Kasumi-1 (cell line): ENCODE measurements around the gene PITPNC1.
A peak's percentile ranks its signal among the peaks of the same experiment; 100 is the strongest.
"Not testable (repeated sequence)": the region's sequence is repeated elsewhere in the genome, so short reads cannot be mapped to it uniquely, and the experiment has no call there.

ENCODE experiments used
- DNase-seq, 2 experiments: peaks; one replicate each; lab custom pipeline; 2025; lab: John Stamatoyannopoulos, UW

PITPNC1 gene

DNA sequence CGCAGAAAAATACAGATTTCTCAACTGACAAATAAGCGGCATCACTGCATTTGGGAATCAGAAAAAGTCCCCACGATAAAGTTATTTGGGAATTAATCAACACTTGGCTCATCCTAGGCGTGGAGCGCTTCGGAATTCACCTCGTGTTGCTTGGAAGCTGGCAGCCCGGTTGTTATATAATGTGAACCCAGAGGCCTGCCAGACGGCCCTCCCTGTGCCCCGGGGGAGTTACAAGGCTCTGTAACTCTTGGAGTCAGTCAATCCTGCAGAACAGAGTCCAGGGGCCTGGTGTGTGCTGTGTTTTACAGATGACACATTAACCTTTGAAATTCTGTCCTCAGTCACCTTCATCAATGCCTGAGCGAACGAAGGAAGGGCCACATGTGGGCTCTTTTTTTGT, 111.1 kb downstream of the PITPNC1 start:
- DNase-seq, result no peak

DNA sequence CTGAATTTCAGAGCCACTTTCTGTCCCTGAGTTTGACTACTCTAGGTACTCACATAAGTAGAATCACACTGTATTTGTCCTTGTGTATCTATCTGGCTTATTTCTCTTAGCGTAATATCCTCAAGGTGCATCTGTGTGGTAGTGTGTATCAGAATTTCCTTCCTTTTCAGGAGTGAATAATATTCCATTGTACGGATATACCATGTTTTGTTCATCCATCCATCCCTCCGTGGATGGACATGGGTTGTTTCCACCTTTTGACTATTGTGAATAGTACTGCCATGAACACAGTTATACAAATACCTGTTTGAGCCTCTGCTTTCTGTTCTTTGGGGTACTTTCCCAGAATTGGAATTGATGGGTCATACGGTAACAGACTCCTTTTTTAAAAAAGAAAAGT, 111.7 kb downstream of the PITPNC1 start:
- no peak for DNase-seq

DNA sequence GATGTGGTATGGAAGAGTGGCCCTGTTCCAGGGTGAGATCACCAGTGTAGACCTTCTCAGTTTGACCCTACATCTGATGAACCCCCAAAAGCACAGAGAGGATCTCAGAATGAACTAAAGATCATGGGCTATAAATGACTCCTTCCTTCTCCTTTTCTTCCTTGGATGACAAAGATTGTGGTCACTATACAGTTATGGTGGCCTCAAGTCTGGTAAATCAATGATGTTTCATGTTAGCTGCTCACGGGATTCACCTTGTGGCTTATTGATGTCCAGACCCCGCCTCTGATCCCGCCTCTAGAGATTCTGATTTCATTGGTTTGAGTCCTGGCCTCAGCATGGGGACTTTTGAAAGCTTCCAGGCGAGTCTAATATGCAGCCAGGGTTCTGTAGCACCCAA, 112.2 kb downstream of the PITPNC1 start:
- DNase-seq, result no peak

DNA sequence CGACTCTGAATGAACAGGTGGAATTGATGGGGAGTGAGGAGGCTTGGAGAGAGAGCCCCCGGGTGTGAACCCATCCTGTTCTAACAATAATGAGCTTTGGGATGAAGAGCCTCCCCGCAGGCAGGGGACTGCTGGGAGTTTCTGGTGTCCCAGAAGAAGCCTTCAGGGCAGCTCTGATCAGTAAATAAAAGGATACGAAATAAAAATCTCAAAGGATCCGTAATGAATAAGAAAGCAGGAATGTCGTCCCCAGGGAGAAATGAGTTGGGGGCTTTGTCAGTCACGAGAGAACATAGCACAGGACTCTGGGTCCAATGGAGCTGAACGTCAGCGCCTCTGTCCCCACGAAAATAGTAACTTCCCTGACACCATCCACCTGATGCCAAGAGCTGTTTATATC, 113.4 kb downstream of the PITPNC1 start:
- no peak for DNase-seq

DNA sequence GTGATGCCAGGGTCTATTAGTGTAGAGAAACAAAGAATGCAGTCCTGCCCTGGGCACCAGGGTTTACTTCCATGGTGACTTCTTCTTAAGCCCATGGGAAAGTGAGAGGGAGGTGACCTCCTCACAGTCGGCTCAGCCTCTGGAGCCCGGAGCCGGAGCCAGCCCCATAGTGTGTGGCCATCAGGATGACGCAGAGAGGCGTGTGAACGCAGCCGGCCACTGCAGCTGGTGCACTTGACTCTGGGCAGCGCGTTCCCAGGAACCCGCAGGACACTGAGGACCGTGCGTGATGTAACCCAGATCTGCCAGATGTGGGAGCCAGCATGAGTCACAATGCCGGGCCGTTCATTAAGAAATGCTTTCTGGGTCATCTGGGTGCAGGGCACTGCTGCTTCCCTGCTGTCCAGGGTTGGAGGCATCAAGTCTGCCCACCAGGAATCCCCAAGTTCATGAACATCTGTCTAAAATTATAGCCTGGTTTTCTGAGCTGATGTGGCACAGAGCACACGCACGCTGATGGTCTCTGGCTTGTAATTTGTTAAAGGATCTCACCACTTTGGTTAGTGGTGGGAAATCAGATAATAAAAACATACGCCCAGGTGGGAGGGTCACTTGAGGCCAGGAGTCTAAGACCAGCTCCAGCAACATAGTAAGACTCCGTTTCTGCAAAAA, 114.1 kb downstream of the PITPNC1 start:
- no peak for DNase-seq

DNA sequence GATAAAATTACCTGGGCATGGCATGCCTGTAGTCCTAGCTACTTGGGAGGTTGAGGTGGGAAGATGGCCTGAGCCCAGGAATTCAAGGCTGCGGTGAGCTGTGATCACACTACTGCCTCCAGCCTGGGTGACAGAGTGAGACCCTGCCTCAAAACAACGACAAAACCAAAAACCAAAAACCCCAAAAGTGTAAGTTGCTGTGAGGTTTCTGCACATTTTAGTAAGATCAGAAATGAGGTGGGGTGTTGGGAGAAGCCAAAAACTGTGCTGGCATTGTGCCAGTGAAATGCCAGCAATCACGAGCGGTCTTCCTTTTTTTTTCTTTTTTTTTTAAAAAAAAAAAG, 114.6 kb downstream of the PITPNC1 start:
- no peak for DNase-seq

DNA sequence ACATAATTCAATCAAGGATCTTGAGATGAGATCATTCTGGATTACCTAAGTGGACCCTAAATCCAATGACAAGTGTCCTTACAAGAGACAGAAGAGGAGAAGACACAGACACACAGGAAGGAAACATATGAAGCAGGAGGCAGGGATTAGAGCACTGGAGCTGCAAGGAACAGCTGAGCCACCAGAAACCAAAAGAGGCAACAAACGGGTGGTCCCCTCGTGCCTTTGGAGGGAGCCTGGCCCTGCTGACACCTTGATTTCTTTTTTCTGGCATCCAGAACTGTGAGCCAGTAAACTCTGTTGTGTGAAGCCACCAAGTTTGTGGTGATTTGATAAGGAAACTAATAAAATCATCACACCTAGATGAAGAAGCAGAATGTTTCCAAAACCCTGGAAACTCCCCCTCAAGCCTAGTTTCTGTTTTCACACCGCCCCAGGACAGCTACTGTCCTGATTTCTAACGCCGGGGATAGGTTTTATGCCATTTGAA, 115.2 kb downstream of the PITPNC1 start:
- no peak for DNase-seq

DNA sequence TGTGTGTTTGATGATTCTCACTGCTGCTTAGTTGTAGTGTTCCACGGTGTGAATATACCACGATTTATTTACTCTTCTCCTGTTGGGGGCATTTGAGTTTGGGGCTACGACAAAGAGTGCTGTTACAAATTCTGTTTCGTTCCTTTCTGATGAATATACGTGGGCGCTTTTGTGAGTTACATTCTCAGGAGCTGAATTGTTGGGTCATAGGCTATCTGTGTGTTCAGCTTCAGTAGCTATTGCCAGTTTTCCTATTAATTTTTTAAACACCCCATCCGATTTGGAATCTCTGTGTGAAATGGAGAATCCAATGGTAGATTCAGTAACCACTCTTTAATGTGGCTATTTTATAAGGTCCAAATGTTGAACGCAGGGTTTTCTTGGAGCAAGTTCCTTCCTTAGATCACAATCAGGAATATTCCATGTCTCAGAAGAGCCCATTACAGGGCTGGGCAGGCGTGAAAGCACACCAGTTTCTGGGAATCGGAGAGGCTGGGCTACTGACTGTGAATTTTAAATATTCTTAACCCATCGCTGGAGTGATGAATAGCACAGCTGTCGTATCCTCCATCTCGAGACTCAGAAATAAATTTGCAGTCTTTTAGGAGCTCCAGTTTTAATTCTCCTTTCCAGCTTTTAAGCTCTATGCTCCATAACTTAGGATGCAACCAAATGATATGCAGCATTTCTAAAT, 115.9 kb downstream of the PITPNC1 start:
- DNase-seq, result no peak

DNA sequence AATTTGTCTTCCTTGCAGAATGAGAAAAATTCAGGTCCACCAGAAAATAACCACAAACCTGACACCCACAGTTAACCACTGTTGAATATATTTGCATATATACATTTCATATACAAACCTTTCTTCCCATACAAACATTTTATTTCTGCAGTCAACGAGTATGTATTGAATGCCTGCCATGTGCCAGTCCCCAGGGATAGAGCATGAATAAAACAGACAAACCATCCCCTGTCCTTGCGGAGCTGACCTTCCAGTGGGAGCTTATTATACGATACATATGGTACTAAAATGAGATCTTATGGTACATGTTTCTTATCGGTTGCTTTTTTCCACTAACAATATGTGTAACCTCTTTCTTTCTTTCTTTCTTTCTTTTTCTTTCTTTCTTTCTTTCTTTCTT, 116.7 kb downstream of the PITPNC1 start:
- DNase-seq, result no peak

DNA sequence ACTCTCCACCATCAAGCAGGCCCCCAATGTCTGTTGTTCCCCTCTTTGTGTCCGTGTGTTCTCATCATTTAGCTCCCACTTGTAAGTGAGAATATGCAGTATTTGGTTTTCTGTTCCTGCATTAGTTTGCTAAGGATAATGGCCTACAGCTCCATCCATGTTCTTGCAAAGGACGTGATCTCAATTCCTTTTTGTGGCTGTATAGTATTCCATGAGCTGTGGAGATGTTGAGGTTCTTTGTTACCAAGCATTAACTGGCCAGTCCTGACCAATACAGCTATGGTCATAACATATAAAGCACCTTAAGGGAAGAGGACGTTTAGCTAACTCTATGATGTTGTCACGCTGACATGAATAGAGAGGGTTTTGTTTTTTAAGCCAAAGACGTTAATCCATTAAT, 118.5 kb downstream of the PITPNC1 start:
- DNase-seq, result not testable (repeated sequence)

DNA sequence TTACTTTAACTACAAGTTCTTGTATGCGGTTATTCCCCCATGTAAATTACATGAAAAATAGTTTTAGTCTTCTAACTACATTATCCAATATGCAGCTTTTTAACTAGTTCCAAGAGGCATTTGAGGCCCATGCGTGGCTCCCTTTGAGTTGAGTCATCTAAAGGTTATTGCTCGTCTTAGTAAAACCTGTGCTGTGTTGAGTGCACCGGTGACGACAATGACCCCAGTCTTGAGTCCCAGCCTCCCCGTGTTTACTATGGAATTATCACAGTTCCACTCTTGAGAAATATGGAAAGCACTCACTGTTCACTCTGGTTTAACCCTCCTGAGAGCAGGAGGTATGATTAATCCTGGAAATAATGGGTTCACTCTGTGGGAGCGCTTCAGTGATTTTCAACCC, 119.2 kb downstream of the PITPNC1 start:
- no peak for DNase-seq

DNA sequence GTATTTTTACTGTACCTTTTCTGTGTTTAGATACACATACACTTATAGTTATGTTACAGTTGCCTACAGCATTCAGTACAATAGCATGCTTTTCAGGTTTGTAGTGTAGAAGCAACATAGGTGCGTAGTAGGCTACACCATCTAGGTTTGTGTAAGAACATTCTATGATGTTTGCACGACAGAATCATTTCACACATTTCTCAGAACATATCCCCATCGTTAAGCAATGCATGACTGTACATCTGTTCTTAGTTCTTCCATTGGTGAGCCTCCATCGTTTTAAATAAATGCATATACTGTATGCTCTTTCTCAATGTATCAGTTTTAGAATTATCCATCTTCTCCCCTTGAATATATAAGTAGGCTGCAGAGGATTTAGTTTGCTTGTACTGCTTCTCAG, 122.6 kb downstream of the PITPNC1 start:
- DNase-seq, result no peak

DNA sequence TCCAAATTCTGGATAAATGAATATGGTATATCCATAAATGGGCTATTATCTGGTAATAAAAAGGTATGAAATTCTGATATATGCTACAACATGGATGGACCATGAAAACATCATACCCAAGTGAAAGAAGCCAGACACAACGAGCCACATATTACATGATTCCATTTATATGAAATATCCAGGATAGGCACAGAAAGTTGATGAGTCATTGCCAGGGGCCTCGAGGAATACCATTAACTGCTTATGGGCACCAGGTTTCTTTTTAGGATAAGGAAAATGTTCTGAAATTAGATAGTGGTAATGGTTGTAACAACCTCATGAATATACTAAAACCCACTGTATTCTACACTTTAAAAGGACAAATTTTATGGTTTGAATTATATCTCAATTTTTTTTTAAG, 123.2 kb downstream of the PITPNC1 start:
- DNase-seq, result no peak

DNA sequence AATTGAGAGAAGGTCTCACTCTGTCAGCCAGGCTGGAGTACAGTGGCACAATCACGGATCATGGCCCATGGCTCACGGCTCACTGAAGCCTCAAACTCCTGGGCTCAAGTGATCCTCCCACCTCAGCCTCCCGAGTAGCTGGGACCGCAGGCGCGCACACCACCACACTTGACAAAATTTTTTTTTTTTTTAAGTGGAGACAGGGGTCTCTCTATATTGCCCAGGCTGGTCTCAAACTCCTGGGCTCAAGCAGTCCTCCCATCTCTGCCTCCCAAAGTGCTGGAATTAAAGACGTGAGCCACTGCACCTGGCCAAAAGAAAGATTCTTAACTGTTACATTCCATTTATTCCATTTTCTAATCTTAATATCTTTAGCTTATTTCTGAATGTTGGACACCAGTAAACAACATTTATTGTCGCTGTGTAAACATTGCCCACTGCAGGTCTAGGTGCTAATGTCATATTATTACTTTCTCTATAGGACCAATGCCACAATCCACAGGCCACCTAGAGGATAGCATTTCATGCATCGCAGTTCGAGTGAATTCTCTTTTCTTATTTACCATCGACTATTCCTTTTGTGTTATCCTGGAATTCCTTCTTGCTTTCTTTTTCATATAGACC, 123.7 kb downstream of the PITPNC1 start:
- DNase-seq, result no peak

DNA sequence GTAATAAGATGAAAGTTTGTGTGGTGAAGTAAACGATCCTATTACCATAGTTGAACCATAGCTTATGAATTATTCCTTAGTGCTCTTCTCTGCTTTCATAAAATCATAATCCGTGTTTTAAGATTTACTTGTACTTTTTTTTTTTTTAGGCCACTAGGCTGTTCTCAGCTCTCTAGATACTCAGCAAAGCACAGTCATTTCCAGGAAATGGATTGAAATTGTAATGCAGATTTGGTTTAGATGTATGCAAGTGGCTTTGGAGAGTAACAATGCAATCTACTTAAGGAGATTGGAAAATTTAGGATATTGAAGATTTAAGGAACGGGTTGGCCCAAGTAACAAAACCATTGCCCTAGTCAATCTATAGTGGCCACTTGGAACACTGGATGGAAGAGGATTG, 125.1 kb downstream of the PITPNC1 start:
- DNase-seq, result no peak

DNA sequence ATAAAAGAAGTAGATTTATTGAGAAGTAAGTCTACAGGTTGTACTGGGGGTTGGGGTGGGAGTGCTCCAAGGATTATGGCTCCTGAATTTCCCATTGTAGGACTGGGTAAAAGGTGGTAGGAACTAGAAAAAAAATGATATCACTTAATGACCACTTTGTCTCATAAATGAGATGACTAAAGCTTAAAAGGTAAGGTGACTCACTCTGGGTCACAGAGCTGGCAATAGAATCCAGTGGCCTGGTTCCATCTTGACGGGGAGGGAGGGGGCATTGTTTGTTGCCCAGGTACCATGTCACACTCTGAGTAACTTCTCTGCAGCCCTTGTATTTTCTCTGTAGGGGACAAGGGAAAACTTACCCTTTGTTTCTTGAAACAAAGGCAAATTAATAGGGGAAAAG, 126.1 kb downstream of the PITPNC1 start:
- DNase-seq, result no peak

DNA sequence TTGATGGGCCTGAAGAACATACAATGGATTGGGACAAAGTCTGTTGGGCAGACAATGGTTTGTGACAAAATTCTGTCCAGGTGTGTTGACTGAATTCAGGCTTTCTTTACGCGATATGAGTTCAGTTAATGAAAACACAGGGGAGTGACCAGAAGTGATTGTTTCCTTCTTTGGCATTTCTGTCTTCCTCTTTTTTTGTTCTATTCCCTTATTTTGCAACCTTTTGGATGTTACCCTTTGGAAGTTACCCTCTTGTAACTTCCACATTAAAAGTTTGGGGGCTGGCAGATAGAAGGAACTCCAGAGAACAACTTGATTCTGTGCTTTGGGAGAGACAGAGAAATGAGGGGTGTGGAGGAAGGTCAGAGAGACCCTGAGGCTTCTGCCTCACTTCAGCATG, 126.7 kb downstream of the PITPNC1 start:
- DNase-seq, result no peak

DNA sequence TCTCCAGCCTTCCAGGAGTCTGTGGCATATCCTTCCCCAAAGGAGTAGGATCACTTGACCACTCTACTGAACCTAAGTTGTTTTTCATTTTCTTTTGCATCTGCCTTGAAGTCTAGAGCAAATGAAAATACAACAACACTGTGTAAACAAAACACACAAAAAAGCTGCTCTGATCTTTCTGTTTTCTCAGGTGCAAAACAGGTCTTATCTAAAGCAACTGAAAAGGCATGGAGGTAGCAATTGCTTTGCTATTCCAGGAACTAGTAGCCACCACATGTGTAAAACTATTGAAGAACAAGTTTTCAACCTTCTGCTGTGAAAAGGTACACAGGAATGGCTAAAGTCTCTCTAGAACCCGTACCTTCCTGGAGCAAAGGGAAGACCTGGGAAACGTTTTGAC, 127.1 kb downstream of the PITPNC1 start:
- no peak for DNase-seq

DNA sequence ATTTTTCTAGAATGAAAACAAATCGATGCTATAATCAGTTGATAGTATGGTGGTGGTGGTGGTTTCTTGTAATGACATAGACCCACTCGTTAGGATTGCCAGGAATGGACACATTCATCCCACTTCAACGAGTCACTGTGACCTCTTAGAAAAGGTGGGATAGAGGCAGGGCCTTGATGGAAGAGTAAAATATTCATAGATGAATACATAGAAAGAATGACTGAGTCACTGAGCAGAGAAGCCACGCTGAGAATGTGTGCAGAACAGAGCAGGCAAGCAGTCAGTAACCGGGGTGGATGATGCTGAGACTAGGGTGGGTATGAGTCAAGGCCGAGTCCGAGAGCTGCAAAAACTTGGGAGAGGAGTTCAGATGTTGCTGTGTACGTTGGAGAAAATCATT, 129.9 kb downstream of the PITPNC1 start:
- no peak for DNase-seq

DNA sequence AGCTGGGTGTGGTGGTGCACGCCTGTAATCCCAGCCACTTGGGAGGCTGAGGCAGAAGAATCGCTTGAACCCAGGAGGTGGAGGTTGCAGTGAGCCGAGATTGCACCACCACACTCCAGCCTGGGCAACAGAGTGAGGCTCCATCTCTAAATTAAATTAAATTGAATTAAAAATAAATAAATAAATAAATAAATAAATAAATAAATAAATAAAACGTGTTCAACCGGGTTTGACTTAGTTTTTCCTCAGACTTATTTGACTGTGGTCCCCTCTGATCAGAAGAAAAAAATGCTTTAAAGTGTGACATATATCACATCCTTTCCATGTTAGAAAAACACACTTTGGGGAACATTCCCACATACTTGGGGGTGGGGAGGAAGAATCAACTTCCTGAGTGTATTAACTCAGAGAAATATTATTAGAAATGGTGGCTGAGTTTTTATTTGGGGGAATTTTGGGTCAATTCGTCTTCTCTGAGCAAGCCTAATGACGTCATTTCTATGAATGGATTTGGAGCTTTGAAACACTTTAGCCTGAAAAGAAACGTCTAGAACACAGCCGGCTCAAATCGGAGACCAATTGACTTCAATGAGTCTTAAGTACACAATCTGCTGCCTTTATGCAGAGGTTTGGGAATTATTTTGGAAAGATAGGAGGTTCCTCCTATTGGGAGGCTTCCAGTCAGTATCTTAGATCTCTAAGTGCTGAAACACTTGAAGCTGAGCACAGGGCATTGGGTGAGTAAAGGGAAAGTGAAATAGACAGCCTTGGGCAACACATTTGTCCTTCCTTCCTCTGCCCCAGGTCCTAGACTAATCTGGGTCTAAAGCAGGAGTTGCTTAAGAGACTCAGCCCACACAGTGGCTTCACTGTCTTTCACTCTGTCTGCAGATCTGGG, 132.6 kb downstream of the PITPNC1 start:
- peak; percentile 45 to 54 for DNase-seq

DNA sequence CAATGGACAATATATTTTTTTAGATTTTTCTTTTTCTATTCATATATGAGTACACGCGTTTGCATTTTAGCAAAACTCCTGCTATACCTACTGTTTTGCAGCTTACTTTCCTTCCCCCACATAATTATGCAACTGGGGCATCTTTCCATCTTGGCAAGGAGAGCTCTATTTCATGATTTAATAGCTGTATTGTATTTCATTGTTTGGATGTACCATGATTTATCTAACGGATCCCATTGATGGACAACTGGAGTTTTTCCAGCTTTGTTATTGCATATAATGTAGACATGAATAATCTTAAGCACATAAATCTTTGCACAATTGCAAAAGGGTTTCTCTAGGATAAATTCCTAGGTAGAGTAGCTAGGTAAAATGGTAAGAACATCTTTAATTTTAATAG, 133.9 kb downstream of the PITPNC1 start:
- no peak for DNase-seq

DNA sequence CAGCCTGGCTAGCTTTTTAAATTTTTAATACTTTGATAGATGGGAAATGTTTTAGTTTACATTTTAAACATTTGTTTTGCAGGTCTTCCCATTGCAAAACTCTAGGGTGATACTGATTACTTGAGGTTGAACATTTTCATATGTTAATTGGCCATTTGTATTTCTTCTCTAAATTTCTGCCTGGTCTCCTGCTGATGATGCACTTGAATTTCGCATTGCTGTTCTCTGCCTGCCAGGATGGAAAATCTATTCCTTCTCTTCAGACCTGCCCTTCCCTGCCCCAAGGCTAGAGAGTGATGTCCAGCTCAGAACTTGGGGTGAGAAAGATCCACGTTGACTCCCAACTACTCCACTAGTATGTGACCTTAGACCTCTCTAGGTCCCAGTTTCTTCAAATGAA, 134.7 kb downstream of the PITPNC1 start:
- DNase-seq, result no peak

DNA sequence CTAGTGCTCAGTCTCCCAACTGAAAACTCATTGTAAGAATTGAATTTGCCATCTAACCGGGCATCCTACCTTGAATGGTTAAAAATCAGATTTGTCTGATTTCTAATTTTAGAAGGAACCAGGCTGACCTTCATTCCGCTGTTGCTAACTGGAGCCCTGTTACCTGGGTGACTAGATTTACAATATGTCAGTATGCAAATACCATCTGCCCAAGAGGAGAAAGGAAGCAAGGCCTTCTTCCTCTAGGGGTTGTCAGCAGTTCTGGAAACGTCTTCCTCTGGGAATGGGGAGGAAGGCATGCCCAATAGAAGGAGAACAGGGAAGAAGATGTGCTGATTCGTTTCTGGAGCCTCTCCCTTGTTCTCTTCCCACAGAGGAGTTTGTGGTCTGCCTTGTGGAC, 137.9 kb downstream of the PITPNC1 start:
- DNase-seq, result no peak
